HG03521 (cell line): ENCODE measurements around the gene FAM149A.

Source experiments
- ATAC-seq: cut with Tn5 transposase; IDR thresholded peaks from one replicate; pipeline ENCODE4 v1.9.1; 2021; ENCODE audit warnings: mild to moderate bottlenecking, moderate library complexity; ENCODE audit not compliant: unreplicated experiment

The FAM149A gene

DNA sequence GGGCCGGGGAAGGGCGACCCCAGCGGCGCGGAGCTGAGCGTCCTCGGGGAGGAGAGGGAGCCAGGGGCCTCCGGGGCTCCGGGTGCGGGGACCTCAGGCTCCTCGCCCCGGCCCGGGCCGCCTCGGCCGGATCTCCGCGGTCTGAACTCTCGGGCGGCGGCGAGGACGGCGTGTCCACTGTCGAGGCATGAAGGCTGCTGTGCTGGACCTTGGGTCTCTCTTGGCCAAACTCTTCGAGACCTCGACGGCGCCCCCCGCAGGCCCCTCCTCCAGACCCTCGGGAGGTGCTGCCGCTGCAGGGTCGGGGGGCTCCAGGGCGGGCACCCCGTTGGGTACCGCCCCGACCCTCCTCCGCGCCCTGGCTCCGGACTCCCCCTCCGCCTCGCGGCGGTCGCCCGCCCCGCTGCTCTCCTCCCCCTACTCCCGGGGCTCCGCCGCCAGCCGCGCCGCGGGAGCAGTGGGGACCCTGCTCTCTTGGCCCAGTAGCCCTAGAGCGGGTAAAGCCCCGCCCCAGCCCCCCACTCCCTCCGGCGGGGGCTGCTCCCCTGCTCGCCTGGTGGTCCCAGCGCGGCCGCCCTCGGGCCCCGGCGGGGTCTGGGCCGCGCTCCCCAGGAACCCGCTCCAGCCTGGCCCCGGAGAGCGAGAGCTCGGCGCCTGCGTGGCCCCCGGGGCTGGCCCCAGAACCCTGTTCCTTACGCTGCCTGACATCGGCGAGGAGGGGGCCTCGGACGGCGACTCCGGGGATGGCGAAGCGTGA, 564 bp downstream of the FAM149A start:
- ATAC-seq: peak; percentile 25

- ATAC-seq: no peak
Measured at GRCh38 chr4:186105647-186106321, 1.3 kb downstream of the FAM149A start.

GRCh38 chr4:186107947-186108346, 3.4 kb downstream of the FAM149A start:
- no peak for ATAC-seq

GRCh38 chr4:186108391-186108790, 3.9 kb downstream of the FAM149A start:
- ATAC-seq: no peak

DNA sequence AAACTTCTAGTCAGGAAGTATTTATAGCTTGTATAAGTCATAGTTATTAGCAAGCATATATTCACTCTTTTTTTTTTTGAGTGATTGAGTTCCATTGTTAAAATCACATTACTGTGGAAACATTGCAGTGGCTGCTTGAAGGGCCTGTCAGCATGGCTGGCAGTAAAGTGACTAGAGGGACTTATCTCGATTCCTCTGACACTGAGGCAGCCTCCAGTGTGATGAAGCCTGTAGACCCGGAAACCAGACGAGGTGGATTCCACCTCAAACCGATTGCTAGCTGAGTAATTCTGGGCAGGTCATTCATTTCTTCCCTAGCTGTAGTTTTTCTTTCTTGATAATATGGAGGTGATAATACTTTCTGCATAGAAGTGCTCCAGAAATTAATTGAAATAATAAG, 4.7 kb downstream of the FAM149A start:
- no peak for ATAC-seq

DNA sequence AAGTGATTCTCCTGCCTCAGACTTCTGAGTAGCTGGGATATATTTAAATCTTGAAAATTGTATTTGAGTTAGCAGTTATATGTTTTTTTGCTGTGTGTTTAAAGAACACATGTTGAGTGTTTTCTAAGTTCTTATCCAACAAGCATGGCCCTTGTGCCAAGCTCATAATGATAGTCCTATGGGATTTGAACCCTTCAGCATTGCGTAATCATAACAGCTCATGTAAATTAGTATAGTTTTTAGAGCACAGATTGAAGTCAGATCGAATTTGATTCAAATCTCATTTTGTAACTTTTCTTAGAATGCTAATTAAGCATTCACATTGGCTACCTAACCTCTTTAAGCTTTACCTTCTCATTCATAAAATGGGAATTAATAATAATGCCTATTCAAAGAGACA, 12.2 kb downstream of the FAM149A start:
- ATAC-seq: no peak

- ATAC-seq: no peak
Measured at GRCh38 chr4:186118582-186118981, 14.1 kb downstream of the FAM149A start.

GRCh38 chr4:186121057-186121456, 16.6 kb downstream of the FAM149A start:
- no peak for ATAC-seq

DNA sequence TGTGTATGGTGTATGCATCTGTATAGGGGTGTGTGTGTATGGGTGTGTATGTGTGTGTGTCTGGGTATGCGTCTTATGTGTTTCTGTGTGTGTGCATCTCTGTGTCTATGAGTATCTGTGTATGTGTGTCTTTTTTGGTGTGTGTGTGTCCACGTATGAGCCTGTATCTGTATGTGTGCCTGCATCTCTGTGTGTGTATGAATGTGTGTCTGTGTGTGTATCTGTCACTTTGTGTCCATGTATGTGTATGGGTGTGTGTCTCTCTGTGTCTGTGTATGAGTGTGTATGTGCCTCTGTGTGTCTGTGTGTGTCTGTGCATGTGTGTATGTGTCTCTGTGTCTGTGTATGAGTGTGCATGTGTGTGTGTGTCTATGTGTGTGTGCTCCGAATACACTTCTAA, 24.3 kb downstream of the FAM149A start:
- ATAC-seq: no peak

- ATAC-seq: no peak
Measured at GRCh38 chr4:186131935-186132334, 27.4 kb downstream of the FAM149A start.

DNA sequence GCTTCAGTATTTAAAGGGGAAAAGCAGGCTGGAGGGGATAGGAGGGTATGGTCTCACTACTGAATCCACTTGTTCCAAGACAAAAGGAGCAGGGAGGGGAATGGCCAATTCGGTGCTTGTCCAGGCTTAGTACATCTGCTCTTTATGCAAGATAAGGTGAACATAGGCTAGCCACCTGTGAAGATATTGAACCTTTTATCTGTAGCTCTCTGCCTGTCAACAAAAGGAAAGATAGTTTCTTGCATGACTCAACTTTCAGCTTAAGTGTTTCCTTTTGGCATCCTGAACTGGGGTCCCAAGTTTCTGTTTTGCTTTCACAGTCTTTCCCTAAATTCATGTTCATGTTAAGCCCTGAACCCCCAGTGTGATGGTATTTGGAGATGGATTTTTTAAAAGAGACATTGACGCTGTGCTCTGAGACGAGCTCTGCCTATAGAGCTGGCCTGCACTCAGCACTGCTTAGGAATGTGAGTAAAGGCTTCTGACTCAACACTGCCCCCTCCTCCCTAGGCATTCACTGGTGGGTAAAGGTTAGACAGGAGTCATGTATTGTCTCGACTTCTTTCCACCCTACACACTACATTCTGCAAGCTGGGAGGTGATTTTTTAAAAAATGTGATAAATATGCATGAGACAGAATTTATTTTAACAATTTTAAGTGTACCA, 28.2 kb downstream of the FAM149A start:
- ATAC-seq: no peak

- ATAC-seq: peak; percentile 98
Measured at GRCh38 chr4:186134257-186134656, 29.8 kb downstream of the FAM149A start.

DNA sequence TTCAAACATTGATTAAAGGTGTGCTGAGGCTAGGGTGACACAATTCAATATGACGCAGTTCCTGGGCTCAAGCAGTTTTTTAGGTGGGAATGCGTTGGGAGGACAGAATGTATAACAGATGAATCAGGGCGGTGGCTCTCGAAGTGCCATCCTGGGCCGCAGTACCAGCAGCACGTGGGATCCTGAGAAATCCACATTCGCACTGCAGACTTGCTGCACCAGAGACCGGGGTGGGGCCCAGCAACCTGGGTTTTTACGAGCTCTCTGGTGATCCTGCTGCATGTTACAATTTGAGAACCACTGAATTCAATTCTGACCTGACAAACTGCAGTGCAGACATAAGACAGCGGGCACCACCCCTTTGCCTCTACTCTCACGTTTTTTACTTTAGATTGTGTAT, 30.4 kb downstream of the FAM149A start:
- ATAC-seq: no peak

GRCh38 chr4:186137196-186137794, 32.8 kb downstream of the FAM149A start:
- ATAC-seq: peak; percentile 36

DNA sequence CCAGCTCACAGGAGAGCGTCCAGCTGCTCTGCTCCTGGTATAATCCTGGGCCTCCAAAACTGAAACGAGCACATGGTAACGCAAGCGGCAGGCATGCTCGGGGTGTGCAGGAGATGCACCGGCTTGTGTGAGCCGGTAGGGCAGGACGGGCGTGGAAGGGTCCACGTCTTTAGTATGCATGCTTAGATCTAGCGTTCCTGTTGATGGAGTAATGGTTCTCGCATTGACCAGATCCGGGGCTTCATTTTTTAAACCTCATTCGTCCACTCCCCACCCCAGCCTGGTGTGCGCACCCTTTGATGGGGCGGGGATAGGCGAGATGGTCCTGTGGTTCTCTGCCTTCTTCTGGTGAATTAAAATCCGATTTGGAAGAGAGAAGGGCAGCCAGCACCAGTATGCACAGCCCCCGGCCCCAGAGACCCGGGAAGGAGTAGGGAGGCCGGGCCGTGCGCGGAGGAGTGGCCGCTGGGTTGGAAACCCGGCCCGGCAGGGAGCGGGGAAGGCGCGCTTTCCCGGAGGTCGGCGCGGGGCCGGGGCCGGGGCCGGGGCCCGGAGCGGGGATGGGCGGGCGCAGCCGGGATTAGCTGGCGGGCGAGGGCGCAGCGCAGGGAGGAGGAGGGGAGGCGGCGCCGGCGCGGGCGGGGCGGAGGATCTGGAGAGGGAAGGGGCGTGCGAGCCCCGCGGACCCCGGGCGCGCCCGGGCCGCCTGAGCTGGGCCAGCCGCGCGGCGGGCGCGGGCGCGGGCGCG, 39.9 kb downstream of the FAM149A start:
- ATAC-seq: peak; percentile 43

DNA sequence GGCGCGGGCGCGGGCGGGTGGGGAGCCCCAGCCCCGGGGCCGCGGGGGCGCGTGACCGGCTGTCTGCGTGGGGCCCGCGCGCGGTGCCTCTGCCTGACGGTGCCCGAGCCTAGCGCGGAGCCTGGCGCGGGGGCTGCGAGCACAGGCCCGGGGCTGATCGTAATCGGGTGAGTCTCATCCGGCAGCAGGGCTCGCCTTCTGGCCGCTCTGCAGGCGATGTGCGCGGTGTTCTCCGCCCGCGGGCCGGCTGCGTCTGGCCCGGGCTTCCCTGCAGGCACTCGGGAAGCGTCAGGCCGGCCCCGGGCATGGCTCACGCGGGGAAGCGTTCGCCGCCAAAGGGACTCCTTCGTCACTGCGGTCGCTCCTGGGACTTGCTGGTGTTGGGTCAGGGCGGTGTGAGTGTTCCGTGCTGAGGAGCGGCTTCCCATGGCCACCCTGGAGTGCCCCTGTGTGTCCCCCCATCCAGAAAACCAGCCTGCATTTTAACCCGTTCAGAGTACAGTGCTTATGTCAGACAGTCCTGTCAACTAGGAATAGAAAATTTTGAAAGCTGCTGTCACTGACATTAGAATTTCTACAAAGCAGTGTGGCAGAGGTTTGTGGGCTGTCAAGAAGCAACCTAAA, 40.6 kb downstream of the FAM149A start:
- peak; percentile 39 for ATAC-seq

DNA sequence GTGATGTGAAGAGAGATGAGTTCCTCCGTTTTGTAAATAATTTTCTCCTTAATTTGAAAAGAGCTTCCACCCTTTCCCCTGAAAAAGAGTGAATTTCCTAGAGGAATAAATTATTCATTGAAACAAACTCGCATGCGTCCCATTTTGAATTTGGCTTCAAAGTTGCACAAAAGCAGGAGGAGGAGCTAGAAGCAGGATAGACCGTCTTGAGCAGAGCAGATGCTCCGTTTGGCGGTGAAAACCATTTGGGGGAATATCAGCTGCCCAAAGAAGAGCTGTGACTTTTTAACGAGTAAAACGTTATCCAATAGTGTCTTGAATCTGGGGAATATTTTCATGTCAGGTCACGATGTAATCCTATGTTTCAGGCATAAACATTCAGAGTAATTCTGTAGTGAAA, 42.0 kb downstream of the FAM149A start:
- no peak for ATAC-seq

DNA sequence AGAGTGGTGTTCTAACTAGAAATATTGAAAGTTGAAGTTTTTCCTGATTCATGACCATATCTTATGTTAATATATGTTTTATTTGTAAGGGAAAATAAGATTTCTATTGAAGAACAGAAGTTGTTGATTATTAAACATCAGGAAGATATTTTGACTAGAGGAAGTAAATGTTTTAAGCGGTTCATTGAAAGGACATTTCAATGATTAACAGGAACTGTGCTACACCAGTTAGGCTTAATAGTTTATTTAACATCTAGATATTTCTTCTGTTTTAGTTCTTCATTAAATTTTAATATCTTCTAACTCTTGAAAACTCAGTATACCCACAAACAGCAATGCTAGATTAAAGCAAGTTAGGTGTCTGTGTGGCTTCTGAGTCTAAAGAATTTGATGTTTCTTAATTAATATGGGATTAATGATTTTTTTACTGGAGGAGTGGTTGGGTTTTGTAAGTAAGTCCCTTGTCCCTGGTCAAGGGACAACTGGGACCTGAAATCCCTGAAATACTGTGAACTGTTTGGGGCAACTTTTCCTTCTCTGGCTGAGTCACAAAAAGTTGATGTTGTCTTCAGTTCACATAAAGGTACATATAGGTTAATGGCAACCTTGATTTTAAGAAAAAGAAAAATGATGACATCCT, 44.0 kb downstream of the FAM149A start:
- no peak for ATAC-seq

DNA sequence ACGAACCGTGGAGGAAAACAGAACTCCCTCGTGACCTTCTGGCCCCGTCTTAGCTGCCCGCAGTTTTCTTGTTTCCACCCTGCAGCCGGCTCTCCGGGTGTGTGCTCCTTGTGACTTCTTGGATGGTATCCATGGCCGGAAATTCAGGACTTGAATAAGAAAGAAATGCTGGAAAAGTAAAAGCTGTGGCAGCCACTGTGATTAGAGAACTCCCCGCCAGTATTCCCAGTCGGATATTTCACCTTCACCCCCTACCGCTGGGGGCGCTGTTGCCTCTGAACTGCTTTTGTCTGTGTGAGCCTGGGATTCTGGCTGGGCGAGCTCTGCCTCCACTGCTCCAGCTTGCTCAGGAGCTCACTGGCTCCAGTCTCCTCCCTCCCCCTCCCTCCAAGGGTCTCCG, 45.4 kb downstream of the FAM149A start:
- ATAC-seq: no peak

- ATAC-seq: no peak
Measured at GRCh38 chr4:186150926-186151325, 46.4 kb downstream of the FAM149A start.
